Measurements from ENCODE around the gene CLHC1.
"Not testable (repeated sequence)": the region's sequence is repeated elsewhere in the genome, so short reads cannot be mapped to it uniquely, and the experiment has no call there.

Gene CLHC1

DNA sequence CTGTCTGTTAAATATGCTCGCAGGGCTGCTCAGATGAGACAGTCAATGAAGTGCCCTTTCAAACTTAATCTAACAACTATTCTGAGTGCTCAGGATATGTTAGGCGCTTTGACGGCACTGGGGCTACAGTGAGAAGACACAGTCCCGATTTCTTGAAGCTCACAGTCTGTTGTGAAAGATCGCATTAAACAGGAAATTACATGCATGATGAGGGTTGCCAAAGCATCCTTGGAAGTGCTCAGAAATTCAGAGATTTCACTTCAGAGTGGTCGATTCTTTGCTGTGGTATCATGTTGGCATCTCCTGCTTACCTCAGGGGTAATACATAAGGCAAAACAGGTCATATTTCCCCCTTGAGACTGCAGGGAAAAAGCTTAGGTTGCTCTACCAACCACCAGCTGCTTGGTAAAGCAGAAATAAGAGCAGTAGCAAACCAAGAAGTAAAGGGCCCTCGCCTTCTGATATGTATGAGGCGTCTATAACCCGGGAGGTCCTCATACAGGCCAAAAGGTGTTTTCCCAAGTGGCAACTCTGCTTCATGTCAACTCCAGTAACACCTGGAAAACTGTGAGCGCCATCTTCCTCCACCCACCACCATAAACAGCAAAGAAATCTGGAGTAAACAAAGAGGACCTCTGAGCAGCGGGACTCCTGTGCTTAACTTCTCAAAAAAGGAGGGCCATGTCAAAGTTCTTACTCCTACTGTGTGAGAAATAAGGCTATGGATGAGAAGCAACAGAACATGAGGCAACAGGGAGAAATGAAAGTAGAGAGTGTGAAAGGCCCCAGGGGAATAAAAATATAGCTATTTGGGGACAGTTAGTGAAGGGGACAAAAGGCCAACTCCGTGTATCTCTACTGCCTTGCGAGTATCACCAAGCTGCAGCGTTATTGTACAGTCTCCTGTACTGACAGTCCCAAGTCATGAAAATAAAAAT lies 79.3 kb downstream of the CLHC1 start:
- DNase-seq = no peak

DNA sequence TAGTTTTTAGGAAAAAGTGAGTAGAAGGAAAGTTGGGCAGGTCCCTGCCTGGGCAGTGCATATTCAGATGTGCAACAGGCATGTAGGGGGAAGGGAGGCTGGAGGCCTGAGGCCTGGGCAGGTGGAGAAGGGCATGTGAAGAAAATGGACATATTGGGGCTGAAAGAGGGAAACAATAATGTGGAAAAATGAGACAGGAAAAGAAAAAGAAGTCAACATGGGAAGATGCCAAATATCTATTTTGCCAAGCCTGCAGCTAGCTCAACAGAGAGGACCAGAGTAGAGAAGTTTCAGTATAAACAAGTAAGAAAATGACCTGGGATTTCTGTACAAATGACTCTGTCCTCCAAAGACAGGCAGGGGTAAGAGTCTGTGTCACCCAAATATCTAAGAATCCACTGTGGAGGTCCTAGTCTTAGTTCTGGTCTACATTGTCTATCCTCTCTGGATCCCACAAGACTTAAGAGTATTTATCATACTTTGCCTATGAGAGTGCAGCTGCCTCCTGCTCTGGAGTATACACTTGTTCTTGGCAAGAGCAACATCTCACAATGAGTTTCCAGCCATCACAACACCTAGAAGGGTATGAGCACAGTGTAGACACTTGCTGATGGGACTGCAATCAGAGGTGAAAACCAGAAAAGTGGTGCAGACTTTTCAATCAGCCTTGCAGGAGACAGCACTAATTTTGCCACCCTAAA lies 80.2 kb downstream of the CLHC1 start:
- DNase-seq = no peak

- DNase-seq = peak; percentile 68
These were observed 81.3 kb downstream of the CLHC1 start for GRCh38 chr2:55150834-55151233.

DNA sequence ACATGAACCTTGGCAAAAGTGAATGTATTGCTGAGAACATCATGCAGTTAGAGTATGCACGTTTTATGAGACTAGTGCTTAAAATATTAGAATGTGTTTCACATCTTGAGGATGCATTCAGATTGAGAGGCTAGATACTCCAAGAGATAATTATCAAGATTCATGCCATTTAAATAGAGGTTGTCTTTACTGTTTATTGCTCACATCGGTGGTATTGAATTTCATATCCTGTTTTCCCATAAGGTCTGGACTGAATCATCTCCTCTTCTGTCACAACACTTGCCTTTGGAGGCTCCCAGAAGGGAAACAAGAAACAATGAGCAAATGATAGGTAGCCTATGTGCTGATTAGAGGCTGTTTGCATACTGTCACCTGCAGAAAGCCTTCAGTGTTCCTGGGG lies 83.8 kb downstream of the CLHC1 start:
- DNase-seq = no peak

DNA sequence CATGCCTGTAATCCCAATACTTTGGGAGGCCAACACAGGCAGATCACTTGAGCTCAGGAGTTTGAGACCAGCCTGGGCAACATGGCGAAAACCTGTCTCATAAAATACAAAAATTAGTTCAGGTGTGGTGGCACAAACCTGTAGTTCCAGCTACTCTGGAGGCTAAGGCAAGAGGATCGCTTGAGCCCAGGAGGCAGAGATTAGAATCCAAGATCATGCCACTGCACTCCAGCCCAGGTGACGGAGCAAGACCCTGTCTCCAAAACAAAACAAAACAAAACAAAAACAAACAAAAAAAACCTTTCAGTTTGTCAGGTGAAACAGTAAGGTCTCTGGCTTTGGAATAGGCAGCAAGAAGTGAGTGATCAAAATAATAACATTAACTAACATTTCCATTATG lies 84.6 kb downstream of the CLHC1 start:
- DNase-seq = no peak

- DNase-seq = no peak
These were observed 85.1 kb downstream of the CLHC1 start for GRCh38 chr2:55147041-55147440.

DNA sequence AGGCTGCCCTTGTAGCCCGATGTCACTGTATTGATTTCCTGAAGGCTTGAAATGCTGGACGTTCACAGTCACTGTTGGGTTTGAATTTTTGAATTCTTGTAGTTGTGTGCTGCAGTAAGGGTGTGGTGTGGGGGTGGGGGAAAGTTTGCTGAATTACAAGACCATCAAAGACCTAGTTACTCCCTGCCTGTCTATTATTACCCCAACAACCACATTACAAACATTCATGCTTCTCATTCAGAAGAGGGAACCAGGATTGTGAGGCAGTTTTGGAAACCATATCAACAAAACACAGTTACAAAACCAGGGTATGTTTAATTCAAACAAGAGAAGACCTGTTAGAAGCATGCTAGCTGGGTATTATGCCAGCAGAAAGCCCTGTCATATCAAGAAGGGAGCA lies 85.8 kb downstream of the CLHC1 start:
- no peak for DNase-seq

GRCh38 chr2:55144922-55145820 lies 86.9 kb downstream of the CLHC1 start:
- DNase-seq = no peak

DNA sequence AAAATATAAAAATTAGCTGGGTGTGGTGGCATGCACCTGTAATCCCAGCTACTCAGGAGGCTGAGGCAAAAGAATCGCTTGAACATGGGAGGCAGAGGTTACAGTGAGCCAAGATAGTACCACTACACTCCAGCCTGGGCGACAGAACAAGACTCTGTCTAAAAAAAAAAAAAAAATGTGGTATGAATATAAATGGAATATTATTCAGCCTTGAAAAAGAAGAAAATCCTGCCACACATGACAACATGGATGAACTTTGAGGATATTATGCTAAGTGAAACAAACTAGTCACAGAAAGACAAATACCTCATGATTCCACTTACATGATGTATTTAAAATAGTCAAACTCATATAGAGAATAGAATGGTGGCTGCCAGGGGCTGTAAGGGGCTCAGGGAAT lies 88.4 kb downstream of the CLHC1 start:
- DNase-seq = not testable (repeated sequence)

- DNase-seq = no peak
These were observed 89.6 kb downstream of the CLHC1 start for GRCh38 chr2:55142518-55142917.

- DNase-seq = no peak
These were observed 90.3 kb downstream of the CLHC1 start for GRCh38 chr2:55141572-55142413.

DNA sequence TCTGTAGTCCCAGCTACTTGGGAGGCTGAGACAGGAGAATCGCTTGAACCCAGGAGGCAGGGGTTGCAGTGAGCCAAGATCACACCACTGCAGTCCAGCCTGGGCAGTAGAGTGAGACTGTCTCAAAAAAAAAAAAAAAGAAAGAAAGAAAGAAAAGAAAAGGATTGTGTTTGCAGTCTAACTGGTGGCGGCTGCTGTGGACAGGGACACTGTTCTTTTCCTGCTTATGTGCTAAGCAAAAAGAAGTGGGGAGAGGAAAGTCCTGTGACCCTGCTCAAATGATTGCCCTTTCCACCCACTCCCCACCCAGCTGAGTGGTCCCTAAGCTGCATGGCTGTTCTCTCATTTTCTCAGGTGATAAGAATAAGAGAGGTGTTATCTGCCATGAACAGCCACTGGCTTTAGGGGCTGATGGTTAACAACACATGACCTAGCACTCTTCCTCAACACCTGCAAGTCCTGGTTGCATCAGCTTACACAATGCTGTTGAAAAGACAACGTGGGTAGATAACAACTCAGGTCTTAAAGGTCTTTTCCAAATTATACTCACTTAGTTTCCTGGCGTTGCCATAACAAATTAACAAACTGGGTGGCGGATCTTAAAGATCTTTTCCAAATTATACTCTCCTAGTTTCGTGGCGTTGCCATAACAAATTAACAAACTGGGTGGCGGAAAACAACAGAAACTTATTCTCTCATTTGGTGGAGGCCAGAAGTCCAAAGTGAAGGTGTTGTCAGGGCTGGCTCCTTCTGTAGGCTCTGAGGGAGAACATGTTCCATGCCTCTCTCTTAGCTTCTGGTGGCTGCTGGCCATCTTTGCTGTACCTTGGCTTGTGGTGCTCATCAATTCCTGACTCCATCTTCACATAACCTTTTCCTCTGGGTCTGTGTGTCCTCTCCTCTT lies 91.5 kb downstream of the CLHC1 start:
- DNase-seq = no peak

DNA sequence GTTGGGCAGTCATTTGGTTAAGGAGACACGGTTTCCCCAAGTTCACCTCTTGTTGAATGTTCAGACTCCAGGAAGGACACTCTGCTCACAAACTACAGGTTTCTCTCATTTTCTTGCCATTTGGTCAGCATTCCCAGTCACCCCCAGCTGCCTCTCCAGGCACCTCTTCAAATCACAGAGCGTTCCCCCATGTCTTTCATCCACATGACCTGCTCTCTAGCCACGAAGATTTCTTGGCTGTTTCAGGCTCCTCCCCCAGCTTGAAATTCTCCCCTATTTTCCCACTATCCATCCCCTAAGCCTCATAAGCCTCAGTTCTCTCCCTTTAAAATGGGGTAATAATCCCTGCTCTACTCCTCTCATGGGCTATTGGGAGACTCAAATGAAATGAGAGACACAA lies 92.8 kb downstream of the CLHC1 start:
- no peak for DNase-seq

GRCh38 chr2:55138882-55139229 lies 93.2 kb downstream of the CLHC1 start:
- no peak for DNase-seq

GRCh38 chr2:55138014-55138881 lies 93.8 kb downstream of the CLHC1 start:
- DNase-seq = no peak

GRCh38 chr2:55137024-55137958 lies 94.8 kb downstream of the CLHC1 start:
- no peak for DNase-seq

GRCh38 chr2:55136138-55136541 lies 96.0 kb downstream of the CLHC1 start:
- DNase-seq = no peak

GRCh38 chr2:55135491-55135890 lies 96.6 kb downstream of the CLHC1 start:
- DNase-seq = no peak

GRCh38 chr2:55134316-55134706 lies 97.8 kb downstream of the CLHC1 start:
- no peak for DNase-seq

Measured in CD4-positive, alpha-beta T cell treated with Interleukin-15 for 1 hour (primary cell).